HepG2 (cell line): ENCODE results near the gene PEA15. TPM values are rescaled to one million over a fixed set of nuclear protein-coding genes. Genes with fewer than 3 reads are reported as not detected.

Experiments
- ATM ChIP-seq: fragments of 450-650 bp; IDR thresholded peaks from 2 replicates; pipeline ENCODE4 v1.7.1; 2017; ENCODE audit warnings: mild to moderate bottlenecking, borderline replicate concordance
- CEBPZ ChIP-seq: IDR thresholded peaks from 2 replicates; pipeline ENCODE4 v1.6.1; 2012; ENCODE audit warnings: low read length, improper control_type of control experiment
- EHMT2 ChIP-seq: fragments of 200-600 bp; sonication (generic); IDR thresholded peaks from 2 replicates; pipeline ENCODE4 v1.7.0; 2017; ENCODE audit warnings: antibody characterized with exemption, low read depth, low read length, borderline replicate concordance
- FOXK1 ChIP-seq: sonication (generic); formaldehyde crosslinking; IDR thresholded peaks from 2 replicates; pipeline ENCODE4 v1.4.0; 2020; ENCODE audit warnings: low read depth, missing genetic modification reagents, borderline replicate concordance
- GATA4 ChIP-seq: sonication (generic); IDR thresholded peaks from 2 replicates; pipeline ENCODE4 v1.6.1; 2016; ENCODE audit warnings: antibody characterized with exemption, low read depth, borderline replicate concordance
- GLMP ChIP-seq: sonication (generic); formaldehyde crosslinking; IDR thresholded peaks from 2 replicates; pipeline ENCODE4 v1.9.0; 2021; ENCODE audit warnings: missing genetic modification reagents, mild to moderate bottlenecking, borderline replicate concordance
- GTF3A ChIP-seq: sonication (generic); formaldehyde crosslinking; conservative IDR thresholded peaks from 2 replicates; pipeline ENCODE4 v1.4.0; 2020; ENCODE audit warnings: mild to moderate bottlenecking, missing genetic modification reagents
- HOXD1 ChIP-seq: sonication (generic); formaldehyde crosslinking; IDR thresholded peaks from 2 replicates; pipeline ENCODE4 v1.5.0; 2020; ENCODE audit warnings: missing genetic modification reagents
- IRF2 ChIP-seq: IDR thresholded peaks from 2 replicates; pipeline ENCODE4 v1.6.1; 2018; ENCODE audit warnings: missing genetic modification reagents, missing compliant biosample characterization
- KDM4B ChIP-seq: sonication (generic); formaldehyde crosslinking; IDR thresholded peaks from 2 replicates; pipeline ENCODE4 v1.4.0; 2020; ENCODE audit warnings: missing genetic modification reagents
- MED1 ChIP-seq: sonication (generic); formaldehyde crosslinking; IDR thresholded peaks from 2 replicates; pipeline ENCODE4 v1.4.0; 2020; ENCODE audit warnings: missing genetic modification reagents
- NFYC ChIP-seq: IDR thresholded peaks from 2 replicates; pipeline ENCODE4 v1.6.1; 2016; ENCODE audit warnings: missing genetic modification reagents, missing compliant biosample characterization
- SAP130 ChIP-seq: IDR thresholded peaks from 2 replicates; pipeline ENCODE4 v1.6.1; 2016; ENCODE audit warnings: low read depth
- SRF ChIP-seq: IDR thresholded peaks from 2 replicates; pipeline ENCODE4 v1.6.1; 2011; ENCODE audit warnings: mild to moderate bottlenecking, low read depth, low read length, moderate library complexity
- SRY ChIP-seq: sonication (generic); formaldehyde crosslinking; IDR thresholded peaks from 2 replicates; pipeline ENCODE4 v1.8.0; 2022; ENCODE audit warnings: mild to moderate bottlenecking, missing genetic modification reagents
- ZEB1 ChIP-seq: IDR thresholded peaks from 2 replicates; pipeline ENCODE4 v1.6.1; 2012; ENCODE audit warnings: mild to moderate bottlenecking, low read depth, inconsistent platforms; ENCODE audit not compliant: insufficient replicate concordance
- ZNF280D ChIP-seq: sonication (generic); formaldehyde crosslinking; IDR thresholded peaks from 2 replicates; pipeline ENCODE4 v1.5.1; 2020; ENCODE audit warnings: mild to moderate bottlenecking, missing genetic modification reagents
- ZNF331 ChIP-seq: sonication (generic); formaldehyde crosslinking; IDR thresholded peaks from 2 replicates; pipeline ENCODE4 v1.4.0; 2020; ENCODE audit warnings: missing genetic modification reagents
- ZNF660 ChIP-seq: sonication (generic); formaldehyde crosslinking; IDR thresholded peaks from 2 replicates; pipeline ENCODE4 v1.5.1; 2020; ENCODE audit warnings: mild to moderate bottlenecking, low read depth, missing genetic modification reagents, borderline replicate concordance
- ZSCAN5A ChIP-seq: sonication (generic); formaldehyde crosslinking; IDR thresholded peaks from 2 replicates; pipeline ENCODE4 v1.8.0; 2022; ENCODE audit warnings: mild to moderate bottlenecking, missing genetic modification reagents, borderline replicate concordance
- polyA plus RNA-seq, 8 experiments: library from polyadenylated mRNA; depleted of rRNA in 3 of 8; stranded (reverse) in 7 of 8; unstranded in 1 of 8; fragments of >200 nt; fragmentation: Illumina TruSeq in 4 of 8; extraction: Trizol in 4 of 8; gene quantifications; 2 replicates each; pipeline versions ENCODE4 v1.2.1 to v1.2.3, GENCODE V29; 2011 to 2016; ENCODE audit warnings: low read depth in 4 of 8, missing spikeins in 1 of 8, mixed read lengths in 1 of 8; ENCODE audit not compliant: insufficient read depth in 1 of 8
- total RNA-seq, 5 experiments: library from RNA; depleted of rRNA; stranded (reverse); fragments of >200 nt; fragmentation: Illumina TruSeq; extraction: Trizol; gene quantifications; 2 replicates each; pipeline ENCODE4 v1.2.3, GENCODE V29; 2016; ENCODE audit warnings: low read depth in 1 of 5

Gene PEA15
- total and polyA plus RNA-seq, 2 of the 13 experiments (the other 11 are each of a cell fraction or from before 2014, with no cell fraction given): 12.1 to 35.2 TPM

- TF ChIP-seq ZEB1: no peak
- peak; percentile 78 for TF ChIP-seq SAP130
- no peak for TF ChIP-seq ATM
- no peak; the same call in 1 of the 2 replicates for TF ChIP-seq ZNF280D (CRISPR knock-in tag)
- peak; percentile 9; the same call in 1 of the 2 replicates for TF ChIP-seq GATA4
- TF ChIP-seq ZNF660 (CRISPR knock-in tag): no peak
- no peak for TF ChIP-seq EHMT2
- peak; percentile 62; the same call in 1 of the 2 replicates for TF ChIP-seq HOXD1
- peak; percentile 41 for TF ChIP-seq NFYC (CRISPR knock-in tag)
- peak; percentile 90; the same call in 1 of the 2 replicates for TF ChIP-seq FOXK1 (CRISPR knock-in tag)
- no peak; the same call in 1 of the 2 replicates for TF ChIP-seq GTF3A (CRISPR knock-in tag)
- peak; percentile 70 for TF ChIP-seq MED1
- peak; percentile 90 for TF ChIP-seq KDM4B
- TF ChIP-seq SRY (CRISPR knock-in tag): no peak
- TF ChIP-seq ZNF331 (CRISPR knock-in tag): peak; percentile 65
- no peak for TF ChIP-seq CEBPZ
- TF ChIP-seq GLMP (CRISPR knock-in tag): no peak
- TF ChIP-seq ZSCAN5A (CRISPR knock-in tag): 0 out of 2 replicates have a peak, but pooled peaks have one; percentile 70
- no peak for TF ChIP-seq SRF
- TF ChIP-seq IRF2 (CRISPR knock-in tag): peak; percentile 72; the same call in 1 of the 2 replicates
Measured at GRCh38 chr1:160261893-160262794, 57.0 kb downstream of the PEA15 start, which contains the start of gene DCAF8 (continued).
